GM19324 (cell line): ENCODE results near the gene TRERF1.
"Not testable (repeated sequence)": the region's sequence is repeated elsewhere in the genome, so short reads cannot be mapped to it uniquely, and the experiment has no call there.

ENCODE experiments used
- ATAC-seq: cut with Tn5 transposase; IDR thresholded peaks from one replicate; pipeline ENCODE4 v1.9.1; 2021; ENCODE audit warnings: mild to moderate bottlenecking, moderate library complexity; ENCODE audit not compliant: unreplicated experiment, low FRiP score

The TRERF1 gene

DNA sequence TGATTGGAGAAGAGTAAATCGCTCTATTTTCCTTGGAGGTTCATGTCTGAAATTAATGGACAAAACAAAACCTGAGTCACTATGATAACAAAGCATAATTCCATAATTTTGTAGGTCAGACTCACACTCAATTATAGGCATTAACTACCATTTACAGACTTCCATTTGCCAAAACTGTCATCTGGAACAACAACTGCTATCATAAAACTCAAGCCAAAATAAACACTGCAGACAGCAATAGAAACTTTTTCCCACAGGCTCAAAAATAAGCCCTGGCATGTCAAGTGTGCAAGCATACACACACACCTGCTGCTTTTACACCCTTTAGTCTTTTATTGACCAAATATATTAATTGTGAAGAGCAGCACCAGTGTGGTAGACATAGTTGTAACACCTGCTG, 241.2 kb downstream of the TRERF1 start:
- ATAC-seq = no peak

- ATAC-seq = not testable (repeated sequence)
Observed at GRCh38 chr6:42207559-42207958, 244.2 kb downstream of the TRERF1 start.

GRCh38 chr6:42204768-42205282, 246.9 kb downstream of the TRERF1 start:
- ATAC-seq = no peak

GRCh38 chr6:42203183-42203582, 248.5 kb downstream of the TRERF1 start:
- no peak for ATAC-seq

DNA sequence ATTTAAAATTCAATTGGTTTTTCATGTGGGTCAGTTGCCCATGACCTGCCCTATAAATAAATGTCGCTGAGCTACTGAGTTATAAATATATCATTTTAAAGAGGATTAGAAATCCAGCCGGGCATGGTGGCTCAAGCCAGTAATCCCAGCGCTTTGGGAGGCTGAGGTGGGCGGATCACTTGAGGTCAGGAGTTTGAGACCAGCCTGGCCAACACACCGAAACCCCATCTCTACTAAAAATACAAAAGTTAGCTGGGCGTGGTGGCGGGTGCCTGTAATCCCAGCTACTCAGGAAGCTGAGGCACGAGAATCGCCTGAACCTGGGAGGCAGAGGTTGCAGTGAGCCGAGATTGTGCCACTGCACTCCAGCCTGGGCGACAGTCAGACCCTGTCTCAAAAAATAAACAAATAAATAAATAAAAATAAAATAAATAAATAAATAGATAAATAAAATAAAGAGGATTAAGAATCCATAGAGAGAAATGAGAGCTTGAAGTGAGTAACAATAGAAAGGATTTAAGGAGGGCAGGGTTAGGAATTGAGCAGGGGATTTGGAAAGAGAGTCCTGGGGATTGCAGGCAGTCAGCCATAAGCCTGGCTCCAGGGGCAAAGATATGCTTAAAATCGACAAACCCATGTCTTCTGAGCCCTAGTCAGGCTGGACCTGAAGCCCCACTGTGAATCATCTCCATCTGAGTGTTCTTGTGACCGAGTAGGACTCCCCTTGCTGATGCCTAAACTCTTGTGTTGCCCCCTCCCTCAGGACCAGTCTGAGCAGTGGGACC, 249.4 kb downstream of the TRERF1 start:
- not testable (repeated sequence) for ATAC-seq

- no peak for ATAC-seq
Observed at GRCh38 chr6:42201382-42201781, 250.3 kb downstream of the TRERF1 start.

GRCh38 chr6:42200035-42200434, 251.7 kb downstream of the TRERF1 start:
- ATAC-seq = no peak

GRCh38 chr6:42199106-42199981, 252.4 kb downstream of the TRERF1 start:
- no peak for ATAC-seq

DNA sequence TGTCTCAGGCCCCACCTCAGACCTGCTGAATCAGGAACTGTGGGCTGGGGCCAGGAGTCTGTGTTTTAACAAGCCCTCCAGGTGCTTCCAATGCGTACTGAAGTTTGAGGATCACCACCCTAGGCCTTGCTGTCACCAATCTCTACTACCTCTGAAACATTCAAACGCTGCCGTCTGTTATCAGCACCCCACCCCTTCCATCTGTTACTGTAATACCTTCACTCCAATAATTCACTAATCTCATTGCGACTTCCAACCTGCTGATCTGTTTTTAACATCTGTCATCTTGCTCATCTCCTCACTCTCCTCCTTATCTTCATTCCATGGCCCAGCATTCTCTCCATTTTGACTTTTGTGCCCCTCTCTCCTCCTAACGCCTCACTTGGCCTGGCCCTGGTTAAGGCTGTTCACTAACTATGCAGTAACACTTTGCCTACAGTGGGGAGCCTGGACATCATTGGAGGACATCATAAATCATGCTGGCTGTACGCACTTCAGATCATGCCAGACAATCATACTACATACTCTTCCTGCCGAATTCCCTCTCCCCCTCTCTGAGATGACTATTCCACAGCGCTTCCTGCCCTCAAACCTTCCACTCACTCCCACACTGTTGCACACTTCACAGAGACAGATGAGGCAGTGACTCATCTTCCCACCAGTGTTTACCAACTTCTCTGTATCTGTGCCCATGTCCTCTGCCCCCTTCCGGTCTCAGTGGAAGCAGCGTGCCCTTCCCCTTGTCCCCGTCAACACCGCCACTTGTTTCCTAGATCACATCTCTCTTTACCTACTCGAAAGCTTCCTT, 254.0 kb downstream of the TRERF1 start:
- no peak for ATAC-seq

- ATAC-seq = no peak
Observed at GRCh38 chr6:42195415-42195814, 256.3 kb downstream of the TRERF1 start.

DNA sequence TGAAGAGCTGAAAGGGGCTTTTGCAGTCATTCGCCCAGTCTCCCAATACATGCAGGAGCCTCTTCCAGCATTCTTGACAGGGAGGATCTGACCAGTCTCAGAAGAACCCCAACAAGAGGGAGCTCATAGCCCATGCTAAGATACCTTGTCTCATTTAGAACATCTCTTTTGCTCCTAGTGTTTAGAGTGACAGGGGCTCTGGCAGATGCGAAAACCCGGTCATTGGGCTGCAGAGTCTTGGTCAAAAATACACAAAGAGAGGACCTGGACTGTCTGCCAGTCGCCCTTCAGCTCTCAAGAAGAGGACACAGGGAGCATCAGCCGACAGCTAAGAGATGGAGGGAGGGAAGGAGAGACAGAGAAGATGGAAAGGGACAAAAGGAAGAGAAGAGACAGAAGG, 257.7 kb downstream of the TRERF1 start:
- no peak for ATAC-seq

GRCh38 chr6:42193491-42193894, 258.2 kb downstream of the TRERF1 start:
- no peak for ATAC-seq

DNA sequence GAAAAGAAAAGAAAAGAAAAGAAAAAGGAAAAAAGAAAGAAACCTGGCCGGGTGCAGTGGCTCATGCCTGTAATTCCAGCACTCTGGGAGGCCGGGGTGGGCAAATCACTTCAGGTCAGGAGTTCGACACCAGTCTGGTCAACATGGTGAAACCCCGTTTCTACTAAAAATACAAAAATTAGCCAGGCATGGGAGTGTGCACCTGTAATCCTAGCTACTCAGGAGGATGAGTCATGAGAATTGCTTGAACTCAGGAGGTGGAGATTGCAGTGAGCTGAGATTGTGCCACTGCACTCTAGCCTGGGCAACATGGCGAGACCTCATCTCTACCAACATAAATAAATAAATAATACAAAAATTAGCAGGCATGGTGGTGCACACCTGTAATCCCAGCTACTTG, 259.3 kb downstream of the TRERF1 start:
- ATAC-seq = not testable (repeated sequence)

GRCh38 chr6:42190554-42191183, 261.1 kb downstream of the TRERF1 start:
- ATAC-seq = no peak

DNA sequence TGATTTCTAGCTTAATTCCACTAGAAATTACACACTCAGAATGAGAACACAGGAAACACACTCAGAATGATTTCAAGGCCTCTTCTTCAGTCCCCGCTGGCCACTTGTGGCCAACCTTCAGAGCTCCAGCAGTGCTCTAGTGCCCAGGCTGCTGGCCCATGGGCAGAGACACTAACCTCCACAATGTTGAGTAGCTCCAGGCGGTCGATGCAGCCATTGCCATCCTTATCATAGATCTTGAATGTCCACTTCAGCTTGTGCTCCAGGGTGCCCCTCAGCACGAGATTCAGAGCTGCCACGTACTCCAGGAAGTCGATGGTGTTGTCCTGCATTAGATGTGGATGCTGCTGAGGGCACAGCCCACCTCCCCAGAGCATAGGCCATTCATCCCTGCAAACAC, 263.3 kb downstream of the TRERF1 start:
- ATAC-seq = no peak

GRCh38 chr6:42185597-42185996, 266.1 kb downstream of the TRERF1 start:
- ATAC-seq = no peak

DNA sequence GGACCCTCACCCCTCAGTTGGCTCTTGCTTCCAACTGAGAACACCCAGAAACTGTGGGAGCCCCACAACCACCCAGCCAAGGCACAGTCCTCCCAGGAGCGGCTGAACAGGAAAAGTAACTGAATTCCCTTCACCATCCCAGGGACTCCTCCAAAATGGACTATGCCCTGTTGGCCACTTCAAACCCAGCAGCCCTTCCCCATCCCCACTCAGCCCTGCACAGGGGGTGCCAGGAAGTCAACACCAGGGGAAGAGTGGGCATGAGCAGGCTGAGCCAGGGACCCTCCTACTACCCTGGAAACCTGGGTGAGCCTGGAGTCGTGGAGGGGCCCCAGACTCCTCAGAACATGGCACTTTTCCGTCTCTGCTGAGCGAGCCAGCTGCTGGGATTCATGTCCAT, 267.3 kb downstream of the TRERF1 start:
- no peak for ATAC-seq

GRCh38 chr6:42182101-42182500, 269.6 kb downstream of the TRERF1 start:
- no peak for ATAC-seq

DNA sequence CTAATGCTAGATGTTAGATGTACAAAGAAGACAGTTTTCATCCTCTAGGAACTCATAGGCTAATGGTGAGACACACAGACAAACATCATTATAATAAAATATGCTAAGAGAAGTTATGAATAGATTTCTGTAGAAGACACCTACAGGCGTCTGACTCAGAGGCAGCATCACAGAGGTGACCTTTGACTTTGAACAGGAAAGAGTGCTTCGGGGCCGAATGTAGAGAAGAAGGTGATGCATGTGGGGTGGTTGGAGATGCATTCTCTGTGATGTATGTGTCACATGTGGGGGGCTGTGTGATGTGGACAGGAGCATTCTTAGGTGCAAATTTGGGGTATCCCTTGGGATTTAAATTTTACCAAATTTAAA, 271.8 kb downstream of the TRERF1 start:
- ATAC-seq = no peak

DNA sequence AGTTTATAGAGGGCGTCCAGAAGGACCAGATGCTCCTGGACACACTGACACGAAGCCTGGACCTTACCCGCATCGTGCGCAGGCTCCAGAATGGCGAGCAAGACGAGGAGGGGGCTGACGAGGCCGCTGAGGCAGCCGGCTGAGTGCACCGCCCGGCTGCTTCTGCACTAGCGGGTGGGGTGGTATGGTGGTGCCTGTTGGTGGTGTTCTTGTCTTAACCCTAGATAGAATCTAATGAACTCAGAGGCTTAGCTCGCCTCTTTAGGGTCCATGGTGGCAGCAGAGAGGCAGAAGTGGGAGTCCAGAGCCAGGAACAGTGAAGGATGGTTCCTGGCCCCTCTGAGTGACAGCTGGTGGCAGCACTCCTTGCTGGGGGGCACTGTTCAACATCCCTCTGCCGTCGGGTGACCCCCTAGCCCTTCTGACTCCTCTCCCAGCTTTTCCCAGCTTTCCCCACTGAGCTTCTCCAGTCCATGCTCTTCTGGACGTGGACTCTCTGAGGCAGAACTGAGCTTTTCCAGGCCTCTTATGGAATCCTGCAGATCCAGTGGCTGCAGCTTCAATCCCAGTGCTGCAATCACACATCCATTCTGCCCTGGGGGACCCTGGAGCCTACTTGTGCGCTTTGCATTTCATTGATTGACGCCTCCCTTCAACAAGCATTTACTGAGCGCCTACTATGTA, 272.3 kb downstream of the TRERF1 start:
- no peak for ATAC-seq
